OCI-LY3 (cell line): ENCODE measurements around the gene PTPRT.

Experiments
- CTCF ChIP-seq: fragments of 200-600, 300-600 bp; sonication (generic); IDR thresholded peaks from 2 replicates; pipeline ENCODE4 v1.5.1; 2014; ENCODE audit warnings: antibody characterized with exemption, low read length, low read depth
- EZH2phosphoT487 ChIP-seq: fragments of 200-600 bp; shearing (Covaris generic); IDR thresholded peaks from 2 replicates; pipeline ENCODE4 v1.6.1; 2018; ENCODE audit warnings: antibody characterized with exemption, mixed run types, low read depth

- TF ChIP-seq EZH2phosphoT487 (no peak), CTCF (no peak)
Measured at GRCh38 chr20:42855896-42856295, 333.8 kb downstream of the PTPRT start.
